ENCODE measurements around the gene ADCY9.

- TF ChIP-seq CTCF (optimal IDR thresholded peaks at IDR 0.05 in 1 of 3, IDR thresholded peaks at IDR 0.05 in 1 of 3, conservative IDR thresholded peaks at IDR 0.05 in 1 of 3; ENCODE audit: extremely low read depth in 1 of 3, insufficient read depth in 2 of 3, low read length in 3 of 3) (no peak), EZH2 (IDR thresholded peaks at IDR 0.05; ENCODE audit: low read length) (no peak)
Measured at GRCh38 chr16:4008116-4008515, 108.1 kb downstream of the ADCY9 start.
